Measurements from ENCODE around the gene CROCC2. TPM values are rescaled to one million over a fixed set of nuclear protein-coding genes. Genes with fewer than 3 reads are reported as not detected.

CROCC2 gene
- total RNA-seq, 1 donor from 2014 or later: not detected

DNA sequence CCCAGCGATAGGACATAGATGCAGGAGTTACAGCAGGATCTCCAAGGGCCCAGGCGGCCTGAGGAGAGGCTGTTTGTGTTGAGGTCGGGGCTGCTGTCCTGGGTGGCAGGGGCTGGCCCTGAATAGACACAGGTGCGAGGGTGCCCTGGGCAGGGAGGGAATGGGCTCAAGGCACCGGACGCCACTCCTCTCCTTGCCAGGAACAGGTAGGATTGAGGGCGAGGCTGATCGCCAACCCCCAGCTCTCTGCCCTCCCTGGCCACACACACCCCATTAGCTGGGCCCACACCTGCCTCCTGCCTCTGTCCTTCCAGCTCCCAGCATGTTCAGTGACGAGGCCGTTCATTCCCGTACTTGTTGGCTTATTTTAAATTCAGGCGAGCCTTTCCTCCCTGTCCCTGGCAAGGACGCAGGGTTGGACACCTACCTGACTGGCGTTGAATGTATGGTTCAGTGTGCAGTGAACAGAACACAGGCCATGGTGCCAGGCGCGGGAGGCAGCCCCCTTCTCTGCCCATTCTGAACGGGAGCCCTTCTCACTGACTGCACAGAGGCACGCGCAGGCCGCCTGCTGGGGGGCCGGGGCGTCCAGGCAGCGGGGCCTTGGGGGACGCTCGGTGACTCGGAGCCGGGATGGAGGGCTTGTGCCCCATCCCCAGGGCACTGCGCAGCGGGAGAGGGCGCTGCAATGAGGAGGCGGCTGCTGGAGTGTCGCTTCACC, 51.0 kb downstream of the CROCC2 start:
- no peak overlapping the region for H3K4me3 ChIP-seq (ENCODE audit: low read depth, low read length)
- no peaks in the 10 kb centered on the region for H3K36me3 ChIP-seq (ENCODE audit: control insufficient read depth, insufficient read depth, low read length)
- FAIRE-seq (peak; percentile 18), DNase-seq (ENCODE audit: low read depth) (no peak)
- TF ChIP-seq, protein P1, sequence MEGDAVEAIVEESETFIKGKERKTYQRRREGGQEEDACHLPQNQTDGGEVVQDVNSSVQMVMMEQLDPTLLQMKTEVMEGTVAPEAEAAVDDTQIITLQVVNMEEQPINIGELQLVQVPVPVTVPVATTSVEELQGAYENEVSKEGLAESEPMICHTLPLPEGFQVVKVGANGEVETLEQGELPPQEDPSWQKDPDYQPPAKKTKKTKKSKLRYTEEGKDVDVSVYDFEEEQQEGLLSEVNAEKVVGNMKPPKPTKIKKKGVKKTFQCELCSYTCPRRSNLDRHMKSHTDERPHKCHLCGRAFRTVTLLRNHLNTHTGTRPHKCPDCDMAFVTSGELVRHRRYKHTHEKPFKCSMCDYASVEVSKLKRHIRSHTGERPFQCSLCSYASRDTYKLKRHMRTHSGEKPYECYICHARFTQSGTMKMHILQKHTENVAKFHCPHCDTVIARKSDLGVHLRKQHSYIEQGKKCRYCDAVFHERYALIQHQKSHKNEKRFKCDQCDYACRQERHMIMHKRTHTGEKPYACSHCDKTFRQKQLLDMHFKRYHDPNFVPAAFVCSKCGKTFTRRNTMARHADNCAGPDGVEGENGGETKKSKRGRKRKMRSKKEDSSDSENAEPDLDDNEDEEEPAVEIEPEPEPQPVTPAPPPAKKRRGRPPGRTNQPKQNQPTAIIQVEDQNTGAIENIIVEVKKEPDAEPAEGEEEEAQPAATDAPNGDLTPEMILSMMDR (IDR thresholded peaks at IDR 0.05; ENCODE audit: insufficient read depth, low read length, severe bottlenecking): no peak
- peaks cover 2% of the 10 kb centered on the region for H3K27me3 ChIP-seq (ENCODE audit: control insufficient read depth, insufficient read depth, low read length)

DNA sequence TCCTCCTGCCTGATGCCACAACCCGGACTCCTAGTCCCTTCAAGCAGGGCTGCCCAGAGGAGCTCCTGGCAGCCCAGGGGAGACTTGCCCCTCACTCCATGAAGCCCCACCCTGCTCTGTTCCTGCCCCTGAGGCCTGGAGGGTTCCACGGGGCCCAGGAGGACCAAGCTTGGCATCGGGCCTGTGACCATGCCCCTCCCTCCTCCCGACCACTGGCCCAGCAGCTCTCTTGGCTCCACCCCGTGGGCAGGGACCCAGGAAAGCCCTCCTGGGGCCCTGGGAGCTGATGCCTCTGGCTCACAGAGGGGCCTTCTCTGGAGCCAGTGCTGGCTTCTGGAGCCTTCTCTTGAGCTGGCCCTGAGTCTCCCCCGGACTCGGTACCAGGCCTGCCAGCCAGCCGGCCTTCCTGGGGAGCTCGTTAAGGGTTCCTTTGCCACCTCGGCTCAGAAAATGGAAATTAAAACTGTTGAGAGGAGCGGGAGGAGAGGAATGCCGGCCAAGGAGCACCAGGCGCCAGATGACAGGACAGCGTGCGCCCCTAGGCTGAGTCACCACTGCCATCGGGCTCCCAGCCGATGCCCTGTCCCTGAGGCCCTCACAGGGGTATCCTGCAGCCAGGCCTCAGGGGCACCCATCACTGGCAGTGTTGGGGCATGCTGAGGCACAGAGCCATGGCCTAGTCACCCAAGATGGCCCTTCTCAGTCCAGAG, 51.7 kb downstream of the CROCC2 start:
- Histone ChIP-seq H3K27me3 (ENCODE audit: control insufficient read depth, insufficient read depth, low read length) (peaks cover 2% of the 10 kb centered on the region), H3K4me3 (ENCODE audit: low read depth, low read length) (no peak overlapping the region), H3K36me3 (ENCODE audit: control insufficient read depth, insufficient read depth, low read length) (no peaks in the 10 kb centered on the region)
- FAIRE-seq (no peak), DNase-seq (ENCODE audit: low read depth) (no peak)
- TF ChIP-seq, protein P1 (IDR thresholded peaks at IDR 0.05; ENCODE audit: insufficient read depth, low read length, severe bottlenecking): no peak

DNA sequence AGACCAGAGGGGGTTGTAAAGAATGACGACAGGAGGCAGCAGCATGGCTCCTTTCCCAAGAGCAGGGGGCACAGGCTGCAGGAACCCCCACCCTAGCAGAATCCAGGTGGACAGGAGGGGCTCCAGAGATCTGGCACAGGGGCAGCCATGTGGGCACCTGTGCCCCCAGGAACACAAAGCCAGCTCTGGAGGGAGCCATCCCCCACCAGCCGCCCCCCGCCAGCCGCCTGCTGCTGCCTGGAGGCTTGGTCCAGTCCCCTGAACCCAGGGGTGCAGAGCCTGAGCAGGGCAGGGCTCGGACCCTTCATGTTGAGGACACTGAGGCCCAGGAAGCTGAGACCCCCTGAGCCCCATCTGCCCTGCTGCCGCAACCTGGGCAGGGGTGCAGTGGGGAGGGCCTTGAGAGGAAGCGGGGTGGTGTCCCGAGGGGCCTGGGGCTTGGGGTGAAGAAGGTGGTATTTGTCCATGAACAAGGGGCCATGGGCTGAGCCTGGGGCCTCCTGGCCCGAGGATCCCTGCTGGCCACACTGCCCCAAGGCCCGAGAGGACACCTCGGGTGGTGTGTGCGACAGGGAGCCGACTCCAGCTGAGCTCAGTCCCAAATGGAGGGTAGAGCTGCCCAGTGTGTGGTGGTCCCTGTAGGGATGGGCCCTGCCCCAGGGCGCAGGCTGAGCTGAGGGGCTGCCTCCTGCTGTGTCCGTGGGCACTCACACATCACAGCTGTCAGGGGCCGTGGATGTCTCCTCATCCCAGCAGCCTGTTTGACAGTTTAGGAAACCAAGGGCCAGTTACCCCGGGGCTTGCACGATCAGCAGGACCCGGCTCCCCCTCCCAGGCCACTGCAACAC, 52.5 kb downstream of the CROCC2 start:
- TF ChIP-seq, protein P1 (IDR thresholded peaks at IDR 0.05; ENCODE audit: insufficient read depth, low read length, severe bottlenecking): no peak
- Histone ChIP-seq H3K4me3 (ENCODE audit: low read depth, low read length) (no peak overlapping the region), H3K36me3 (ENCODE audit: control insufficient read depth, insufficient read depth, low read length) (no peaks in the 10 kb centered on the region), H3K27me3 (ENCODE audit: control insufficient read depth, insufficient read depth, low read length) (peaks cover 2% of the 10 kb centered on the region)
- DNase-seq (ENCODE audit: low read depth): no peak
- no peak for FAIRE-seq

DNA sequence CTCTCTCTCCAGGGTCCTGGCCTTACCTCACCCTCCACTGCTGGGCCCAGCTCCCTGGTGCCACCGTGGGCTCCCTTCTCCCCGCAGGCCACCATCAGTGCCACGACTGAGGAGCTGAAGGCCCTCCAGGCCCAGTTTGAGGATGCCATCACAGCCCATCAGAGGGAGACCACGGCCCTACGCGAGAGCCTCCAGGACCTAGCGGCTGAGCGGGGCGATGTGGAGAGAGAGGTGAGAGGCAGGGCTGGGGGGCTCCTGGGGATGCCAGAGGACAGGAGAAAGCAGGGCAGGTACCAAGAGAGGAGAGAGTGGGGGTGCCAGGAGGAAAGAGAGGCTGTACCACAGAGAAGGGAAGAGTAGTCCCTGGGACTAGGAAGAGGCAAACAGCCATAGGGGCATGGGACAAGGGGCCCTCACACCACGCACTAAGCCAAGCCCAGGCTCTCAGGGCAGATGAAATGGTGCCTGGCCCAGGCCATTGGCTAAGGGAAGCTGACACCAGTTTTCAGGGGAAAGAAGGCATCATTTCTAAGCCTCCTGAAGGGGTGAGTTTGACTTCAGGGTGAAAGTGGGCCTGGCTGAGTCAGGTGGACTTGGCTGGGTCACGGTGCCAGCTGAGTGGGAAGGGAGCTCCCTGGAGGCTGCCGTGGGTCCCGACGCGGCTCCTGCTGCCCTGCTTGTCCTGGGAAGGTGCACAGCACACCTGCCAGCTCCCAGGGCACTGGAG, 53.2 kb downstream of the CROCC2 start:
- DNase-seq (ENCODE audit: low read depth) (no peak), FAIRE-seq (no peak)
- Histone ChIP-seq H3K27me3 (ENCODE audit: control insufficient read depth, insufficient read depth, low read length) (peaks cover 1% of the 10 kb centered on the region), H3K36me3 (ENCODE audit: control insufficient read depth, insufficient read depth, low read length) (no peaks in the 10 kb centered on the region), H3K4me3 (ENCODE audit: low read depth, low read length) (no peak overlapping the region)
- TF ChIP-seq, protein P1 (IDR thresholded peaks at IDR 0.05; ENCODE audit: insufficient read depth, low read length, severe bottlenecking): no peak

DNA sequence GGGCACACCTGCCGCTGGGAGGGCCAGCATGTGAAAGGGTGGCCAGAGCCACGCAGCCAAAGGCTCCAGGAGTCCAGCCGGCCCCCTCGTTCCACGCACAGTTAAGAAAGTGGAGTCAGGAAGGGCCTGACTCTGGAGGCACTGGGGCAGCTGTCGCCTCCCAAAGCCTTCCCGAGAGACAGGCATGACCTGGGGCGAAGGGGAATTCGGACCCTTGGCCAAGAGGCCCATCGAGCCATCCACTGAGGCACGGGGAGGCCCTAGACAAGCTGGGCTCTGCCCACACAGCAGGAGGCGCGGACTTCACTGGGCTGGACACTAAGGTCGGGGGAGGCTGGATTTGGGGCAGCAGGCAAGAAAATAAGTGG, 53.8 kb downstream of the CROCC2 start:
- H3K36me3 ChIP-seq (ENCODE audit: control insufficient read depth, insufficient read depth, low read length): no peaks in the 10 kb centered on the region
- TF ChIP-seq, protein P1 (IDR thresholded peaks at IDR 0.05; ENCODE audit: insufficient read depth, low read length, severe bottlenecking): no peak
- DNase-seq (ENCODE audit: low read depth) (no peak), FAIRE-seq (no peak)
- H3K4me3 ChIP-seq (ENCODE audit: low read depth, low read length): no peak overlapping the region
- H3K27me3 ChIP-seq (ENCODE audit: control insufficient read depth, insufficient read depth, low read length): no peaks in the 10 kb centered on the region
